ENCODE data around the gene WDR47. TPM values are rescaled to one million over a fixed set of nuclear protein-coding genes. Genes with fewer than 3 reads are reported as not detected.

Gene WDR47
- 8.0 and 8.4 TPM in 2 replicates for total RNA-seq (2014; rRNA removed; shearing (Covaris generic))

- Histone ChIP-seq H3K27me3 (ENCODE audit: control insufficient read depth, insufficient read depth, low read length) (no peaks in the 10 kb centered on the region; the same call in 1 of the 2 replicates), H3K4me3 (ENCODE audit: insufficient read depth, low read depth, low read length) (peak within 1 kb of the TSS; percentile 98), H3K36me3 (replicated peaks; ENCODE audit: control insufficient read depth, insufficient read depth, low read length) (no peaks in the 10 kb centered on the region)
- peak; percentile 99 for DNase-seq
These were observed at the start of gene WDR47 for GRCh38 chr1:109041621-109042468. WDR47 (minus strand) TSS chr1:109042102; CDS start chr1:109023512, 18,590 bp downstream.

GRCh38 chr1:109091078-109091838, 49.4 kb upstream of the WDR47 start:
- Histone ChIP-seq H3K27me3 (ENCODE audit: control insufficient read depth, insufficient read depth, low read length) (no peaks in the 10 kb centered on the region), H3K4me3 (ENCODE audit: insufficient read depth, low read depth, low read length) (peak overlapping the region; percentile 79), H3K36me3 (replicated peaks; ENCODE audit: control insufficient read depth, insufficient read depth, low read length) (no peaks in the 10 kb centered on the region; the same call in 1 of the 2 replicates)
- peak; percentile 75 for DNase-seq

GRCh38 chr1:109090196-109091077, 48.5 kb upstream of the WDR47 start, which contains the start of gene TMEM167B:
TMEM167B (plus strand) TSS chr1:109090764; CDS start chr1:109090873, 109 bp downstream.
- Histone ChIP-seq H3K36me3 (replicated peaks; ENCODE audit: control insufficient read depth, insufficient read depth, low read length) (no peaks in the 10 kb centered on the region; the same call in 1 of the 2 replicates), H3K27me3 (ENCODE audit: control insufficient read depth, insufficient read depth, low read length) (no peaks in the 10 kb centered on the region), H3K4me3 (ENCODE audit: insufficient read depth, low read depth, low read length) (peak within 1 kb of the TSS; percentile 79)
- peak; percentile 90 for DNase-seq

- DNase-seq = peak; percentile 86
- Histone ChIP-seq H3K36me3 (replicated peaks; ENCODE audit: control insufficient read depth, insufficient read depth, low read length) (no peaks in the 10 kb centered on the region; the same call in 1 of the 2 replicates), H3K4me3 (ENCODE audit: insufficient read depth, low read depth, low read length) (peak overlapping the region; percentile 79; the same call in 1 of the 2 replicates), H3K27me3 (ENCODE audit: control insufficient read depth, insufficient read depth, low read length) (no peaks in the 10 kb centered on the region)
These were observed 47.5 kb upstream of the WDR47 start for GRCh38 chr1:109089242-109090015.

GRCh38 chr1:109084563-109085517, 42.9 kb upstream of the WDR47 start:
- Histone ChIP-seq H3K36me3 (replicated peaks; ENCODE audit: control insufficient read depth, insufficient read depth, low read length) (no peaks in the 10 kb centered on the region), H3K27me3 (ENCODE audit: control insufficient read depth, insufficient read depth, low read length) (no peaks in the 10 kb centered on the region), H3K4me3 (ENCODE audit: insufficient read depth, low read depth, low read length) (no peak overlapping the region)
- no peak for DNase-seq

GRCh38 chr1:109083923-109084322, 42.0 kb upstream of the WDR47 start:
- Histone ChIP-seq H3K36me3 (replicated peaks; ENCODE audit: control insufficient read depth, insufficient read depth, low read length) (no peaks in the 10 kb centered on the region), H3K4me3 (ENCODE audit: insufficient read depth, low read depth, low read length) (no peak overlapping the region), H3K27me3 (ENCODE audit: control insufficient read depth, insufficient read depth, low read length) (no peaks in the 10 kb centered on the region)
- DNase-seq = no peak

GRCh38 chr1:109083501-109083900, 41.6 kb upstream of the WDR47 start:
- DNase-seq = no peak
- Histone ChIP-seq H3K4me3 (ENCODE audit: insufficient read depth, low read depth, low read length) (no peak overlapping the region), H3K36me3 (replicated peaks; ENCODE audit: control insufficient read depth, insufficient read depth, low read length) (no peaks in the 10 kb centered on the region), H3K27me3 (ENCODE audit: control insufficient read depth, insufficient read depth, low read length) (no peaks in the 10 kb centered on the region)

- no peaks in the 10 kb centered on the region for H3K27me3 ChIP-seq (ENCODE audit: control insufficient read depth, insufficient read depth, low read length)
- H3K36me3 ChIP-seq (replicated peaks; ENCODE audit: control insufficient read depth, insufficient read depth, low read length) = no peaks in the 10 kb centered on the region
- no peak overlapping the region for H3K4me3 ChIP-seq (ENCODE audit: insufficient read depth, low read depth, low read length)
- no peak for DNase-seq
These were observed 38.7 kb upstream of the WDR47 start for GRCh38 chr1:109080441-109081082.

GRCh38 chr1:109079240-109079622, 37.3 kb upstream of the WDR47 start:
- Histone ChIP-seq H3K27me3 (ENCODE audit: control insufficient read depth, insufficient read depth, low read length) (no peaks in the 10 kb centered on the region), H3K4me3 (ENCODE audit: insufficient read depth, low read depth, low read length) (no peak overlapping the region), H3K36me3 (replicated peaks; ENCODE audit: control insufficient read depth, insufficient read depth, low read length) (no peaks in the 10 kb centered on the region)
- DNase-seq = no peak

- no peak for DNase-seq
- Histone ChIP-seq H3K36me3 (replicated peaks; ENCODE audit: control insufficient read depth, insufficient read depth, low read length) (no peaks in the 10 kb centered on the region), H3K27me3 (ENCODE audit: control insufficient read depth, insufficient read depth, low read length) (no peaks in the 10 kb centered on the region), H3K4me3 (ENCODE audit: insufficient read depth, low read depth, low read length) (no peak overlapping the region)
These were observed 36.4 kb upstream of the WDR47 start for GRCh38 chr1:109078317-109078716.

GRCh38 chr1:109075531-109076490, 33.9 kb upstream of the WDR47 start, which contains the start of gene TAF13:
TAF13 (minus strand) TSS chr1:109076003; CDS start chr1:109075947, 56 bp downstream.
- DNase-seq = peak; percentile 96
- H3K27me3 ChIP-seq (ENCODE audit: control insufficient read depth, insufficient read depth, low read length) = no peaks in the 10 kb centered on the region
- H3K4me3 ChIP-seq (ENCODE audit: insufficient read depth, low read depth, low read length) = peak within 1 kb of the TSS; percentile 71
- no peaks in the 10 kb centered on the region for H3K36me3 ChIP-seq (replicated peaks; ENCODE audit: control insufficient read depth, insufficient read depth, low read length)

Data from H7 (cell line).